Heart right ventricle (tissue), 16 donors: ENCODE measurements around the gene ABCA8. TPM values are rescaled to one million over a fixed set of nuclear protein-coding genes. Genes with fewer than 3 reads are reported as not detected.

Experiments used
- ATAC-seq, 8 donors: fragments of 200-7000 bp; cut with Tn5 transposase; one replicate each; pipeline ENCODE4 v1.9.1; 2020; ENCODE audit warnings: mild to moderate bottlenecking in 8 of 8, moderate library complexity in 8 of 8, moderate number of reproducible peaks in 1 of 8
- DNase-seq, 2 donors: peaks; one replicate each; pipeline ENCODE4 v3.0.0-alpha.2; 2020
- H3K27ac ChIP-seq, 10 donors: fragments of 200-600 bp; sonication (generic) in 2 of 10; one replicate each; pipeline versions ENCODE4 v1.5.0 to v1.8.0; 2020 to 2022; ENCODE audit warnings: mild to moderate bottlenecking in 3 of 10
- H3K27me3 ChIP-seq, 7 donors: fragments of 200-600 bp; one replicate each; pipeline ENCODE4 v1.8.0; 2021 to 2022; ENCODE audit warnings: mild to moderate bottlenecking in 2 of 7
- H3K36me3 ChIP-seq, 9 donors: fragments of 200-600 bp; sonication (generic) in 1 of 9; one replicate each; pipeline versions ENCODE4 v1.5.0 to v1.8.0; 2020 to 2022; ENCODE audit warnings: mild to moderate bottlenecking in 2 of 9
- H3K4me1 ChIP-seq, 9 donors: fragments of 200-600 bp; sonication (generic) in 1 of 9; one replicate each; pipeline versions ENCODE4 v1.5.0 to v1.8.0; 2020 to 2022; ENCODE audit warnings: mild to moderate bottlenecking in 4 of 9
- H3K4me3 ChIP-seq, 10 donors: fragments of 200-600 bp; sonication (generic) in 2 of 10; one replicate each; pipeline versions ENCODE4 v1.5.0 to v1.8.0; 2020 to 2022; ENCODE audit warnings: mild to moderate bottlenecking in 7 of 10, moderate library complexity in 2 of 10
- H3K9me3 ChIP-seq, 11 donors: fragments of 200-600 bp in 10 of 11; sonication (generic) in 2 of 11; one replicate each; pipeline versions ENCODE4 v1.5.0 to v1.8.0; 2013 to 2022; ENCODE audit warnings: mild to moderate bottlenecking in 2 of 11, control low read depth in 1 of 11, moderate library complexity in 1 of 11
- WGBS, 2 donors: extraction: QIAGEN DNeasy Blood & Tissue Kit; methylation state at CpG; one replicate each; pipeline ENCODE4 v1.1.7; 2013; ENCODE audit warnings: inconsistent platforms in 1 of 2; 5-methylcytosine and 5-hydroxymethylcytosine counted together
- intact Hi-C, 10 donors: fragments of 100-400 bp; cut with DNase I; formaldehyde crosslinking; loops; one replicate each; pipeline versions ENCODE4 v1.11.1 to v1.14.2; 2022
- polyA plus RNA-seq, 2 donors: library from polyadenylated mRNA; stranded (reverse); fragments of 200-250 nt; gene quantifications; one replicate each; pipeline ENCODE4 v1.2.3, GENCODE V29; 2013
- total RNA-seq, 10 donors: library from RNA; stranded (reverse); fragmentation: NEBNext Ultra II Directional in 3 of 10; extraction: Animal tissue kit (Norgen Biotek cat#: 25700) in 3 of 10; gene quantifications; one replicate each; pipeline versions ENCODE4 v1.2.1 to v1.2.4, GENCODE V29; 2021 to 2023
- TF ChIP-seq, protein P1 (sequence below), 9 donors: fragments of 200-600 bp; sonication (generic) in 2 of 9; IDR thresholded peaks; one replicate each; pipeline versions ENCODE4 v1.5.0 to v1.8.0; 2021 to 2022; ENCODE audit warnings: antibody characterized with exemption in 9 of 9, mild to moderate bottlenecking in 5 of 9, moderate library complexity in 1 of 9
- donor health status: Arrhythmogenic right ventricular cardiomyopathy.
- donor health status: ischemic (EF 13 %, LVEDD 7.1; RV severe dilation, severe dysfunction).
- donor health status: healthy with polysubstance abuse.
- donor health status: DM: no; HTN: yes; CAD: no.
- donor health status: DM: no; HTN: no; CAD: no.
- donor health status: ischemic (EF 25% LVEDD 6.9; RV normal size, moderate dysfunction).
- donor health status: ischemic (EF 25% LVEDD 5.7; RV mildly dilated, moderate dysfunction).
- donor health status: healthy.
- donor health status: DM: yes; HTN: yes; CAD: no.
- donor health status: Ischemic cardiomyopathy.
- donor health status: ischemic (EF 35%, LVEDD 5.7; RV mildly dilated, moderate dysfunction).
- donor health status: nonischemic (EF 11% LVEDD 7.7; RV severe dilation, severe dysfunction).
- donor health status: DM: yes; HTN: yes; CAD: no.
- donor health status: PGD.
- donor health status: ischemic (EF 29% LVEDD 5.4; RV normal size, mild dysfunction).
- donor health status: nonischemic (EF 23%, LVEDD 6.1; RV moderate dilation, normal function).

Gene ABCA8
- total and polyA plus RNA-seq, 12 donors: 10.1 to 93.0 (median 35.7) TPM

DNA sequence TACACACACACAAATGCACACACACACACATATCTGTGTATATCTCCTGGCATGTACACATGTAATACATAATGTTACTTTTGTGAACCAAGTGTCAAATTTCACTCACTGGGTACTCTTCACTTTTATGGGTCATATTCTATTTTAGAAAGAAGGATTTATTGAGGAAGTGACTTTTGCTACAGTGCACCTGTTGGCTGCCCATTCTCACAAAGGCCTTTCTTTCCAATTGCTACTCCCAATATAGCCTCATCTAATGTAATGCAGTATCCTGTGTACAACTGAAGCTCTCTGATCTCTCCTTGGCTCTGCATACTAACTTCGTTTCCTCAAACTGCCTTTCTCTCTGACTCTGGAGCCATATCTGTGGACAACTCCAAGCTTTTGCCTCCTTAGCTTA, 107.5 kb downstream of the ABCA8 start:
- Histone ChIP-seq H3K4me3 (no peak overlapping the region), H3K36me3 (no peaks in the 10 kb centered on the region), H3K9me3 (peaks cover 0 to 14% (median 0%) of the 10 kb centered on the region in 11 donors), H3K27ac (no peak overlapping the region), H3K4me1 (peaks cover 0 to 20% (median 0%) of the 10 kb centered on the region in 9 donors), H3K27me3 (no peaks in the 10 kb centered on the region)
- intact Hi-C loops: no loop called here
- no peak for ATAC-seq
- TF ChIP-seq, protein P1, sequence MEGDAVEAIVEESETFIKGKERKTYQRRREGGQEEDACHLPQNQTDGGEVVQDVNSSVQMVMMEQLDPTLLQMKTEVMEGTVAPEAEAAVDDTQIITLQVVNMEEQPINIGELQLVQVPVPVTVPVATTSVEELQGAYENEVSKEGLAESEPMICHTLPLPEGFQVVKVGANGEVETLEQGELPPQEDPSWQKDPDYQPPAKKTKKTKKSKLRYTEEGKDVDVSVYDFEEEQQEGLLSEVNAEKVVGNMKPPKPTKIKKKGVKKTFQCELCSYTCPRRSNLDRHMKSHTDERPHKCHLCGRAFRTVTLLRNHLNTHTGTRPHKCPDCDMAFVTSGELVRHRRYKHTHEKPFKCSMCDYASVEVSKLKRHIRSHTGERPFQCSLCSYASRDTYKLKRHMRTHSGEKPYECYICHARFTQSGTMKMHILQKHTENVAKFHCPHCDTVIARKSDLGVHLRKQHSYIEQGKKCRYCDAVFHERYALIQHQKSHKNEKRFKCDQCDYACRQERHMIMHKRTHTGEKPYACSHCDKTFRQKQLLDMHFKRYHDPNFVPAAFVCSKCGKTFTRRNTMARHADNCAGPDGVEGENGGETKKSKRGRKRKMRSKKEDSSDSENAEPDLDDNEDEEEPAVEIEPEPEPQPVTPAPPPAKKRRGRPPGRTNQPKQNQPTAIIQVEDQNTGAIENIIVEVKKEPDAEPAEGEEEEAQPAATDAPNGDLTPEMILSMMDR (IDR thresholded peaks at IDR 0.05): no peak
- DNase-seq: no peak
- 48 to 55% methylated on average over 1 of the region's 1 CpG for whole genome bisulfite sequencing, 2 donors

DNA sequence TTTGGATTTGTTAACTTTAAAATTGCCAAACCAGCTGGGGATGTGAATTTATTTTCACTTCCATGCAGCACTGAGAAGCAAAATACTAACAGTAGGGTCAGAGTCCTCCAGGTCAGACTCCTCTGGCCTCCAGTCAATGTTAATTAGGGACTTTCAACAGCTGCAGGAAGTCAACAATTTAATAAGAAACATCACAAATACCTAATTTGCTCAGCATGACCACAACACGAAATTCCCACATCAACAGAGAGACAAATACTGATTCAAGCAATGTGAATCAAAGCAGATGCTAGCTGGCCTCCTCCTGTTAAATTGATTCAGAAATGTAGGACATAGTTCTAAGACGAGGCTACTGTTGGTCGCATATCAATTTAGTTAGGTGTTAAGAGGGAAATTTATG, 111.7 kb downstream of the ABCA8 start:
- H3K27ac ChIP-seq: peak overlapping the region in 4 of 10 donors; percentile 37 to 65 (median 51)
- ATAC-seq (peak in 6 of 8 donors; percentile 52 to 84 (median 73)), DNase-seq (peak in 1 of 2 donors; percentile 15)
- 53 to 64% methylated on average over 3 of the region's 3 CpGs for WGBS, 2 donors
- peaks cover 0 to 10% (median 0%) of the 10 kb centered on the region in 9 donors for H3K4me1 ChIP-seq
- no peaks in the 10 kb centered on the region for H3K36me3 ChIP-seq
- TF ChIP-seq, protein P1 (IDR thresholded peaks at IDR 0.05): no peak
- H3K9me3 ChIP-seq: peaks cover 0 to 14% (median 0%) of the 10 kb centered on the region in 11 donors
- H3K27me3 ChIP-seq: peaks cover 0 to 4% (median 0%) of the 10 kb centered on the region in 7 donors
- no peak overlapping the region for H3K4me3 ChIP-seq
- intact Hi-C loops: no loop called here

DNA sequence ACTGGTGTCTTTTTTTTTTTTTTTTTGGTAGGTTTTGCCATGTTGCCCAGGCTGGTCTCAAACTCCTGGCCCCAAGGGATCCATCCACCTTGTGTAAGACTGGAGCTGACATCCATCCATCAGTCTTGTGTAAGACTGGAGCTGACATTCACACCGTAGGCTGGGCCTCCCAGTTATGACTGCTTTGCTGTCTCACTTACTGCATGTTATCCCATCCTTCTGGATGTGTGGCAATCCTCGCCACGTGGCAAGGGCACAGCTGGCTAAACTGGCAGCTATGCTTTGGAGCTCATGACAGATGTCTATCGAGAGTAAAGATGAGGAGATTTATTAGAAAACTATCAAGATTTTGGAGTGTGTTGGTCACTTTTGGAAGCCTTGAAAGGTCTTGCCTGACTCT, 115.1 kb downstream of the ABCA8 start:
- H3K4me3 ChIP-seq: no peak overlapping the region

DNA sequence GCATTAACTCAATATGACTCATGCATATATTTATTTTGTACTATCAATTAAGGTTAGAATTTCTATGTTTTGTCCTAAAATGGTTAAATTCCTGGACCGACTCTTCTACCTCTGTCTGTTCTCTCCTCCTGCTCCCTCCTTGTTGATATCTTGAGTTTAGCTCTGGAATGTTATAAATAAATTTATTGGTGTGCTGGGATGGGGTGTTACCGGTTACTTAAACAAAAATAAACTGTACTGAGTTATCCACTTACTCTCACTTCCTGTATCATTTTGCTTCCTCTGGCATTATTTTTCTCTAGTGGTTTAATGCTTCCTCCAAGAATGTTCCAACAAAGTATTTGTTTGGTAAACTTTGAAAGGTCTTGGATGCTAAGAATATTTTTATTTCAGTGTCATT, 120.1 kb downstream of the ABCA8 start:
- H3K9me3 ChIP-seq: no peaks in the 10 kb centered on the region
- H3K36me3 ChIP-seq: no peaks in the 10 kb centered on the region
- peaks cover 0 to 14% (median 9%) of the 10 kb centered on the region in 9 donors for H3K4me1 ChIP-seq
- TF ChIP-seq, protein P1 (IDR thresholded peaks at IDR 0.05): no peak
- H3K27me3 ChIP-seq: peaks cover 0 to 4% (median 0%) of the 10 kb centered on the region in 7 donors
- intact Hi-C loops: no loop called here
- ATAC-seq (peak in 3 of 8 donors; percentile 35 to 51 (median 38)), DNase-seq (no peak)
- peak overlapping the region in 2 of 10 donors; percentile 55 to 65 for H3K27ac ChIP-seq
- 50 to 65% methylated on average over 2 of the region's 2 CpGs for WGBS, 2 donors
- no peak overlapping the region for H3K4me3 ChIP-seq

More for the DNA sequence above, 115.1 kb downstream of the ABCA8 start:
- ATAC-seq: peak in 1 of 8 donors; percentile 58
- peaks cover 0 to 10% (median 0%) of the 10 kb centered on the region in 9 donors for H3K4me1 ChIP-seq
- WGBS, 2 donors: 69 to 70% methylated on average over 4 of the region's 4 CpGs
- H3K36me3 ChIP-seq: no peaks in the 10 kb centered on the region
- H3K9me3 ChIP-seq: peaks cover 0 to 4% (median 0%) of the 10 kb centered on the region in 11 donors
- H3K27me3 ChIP-seq: peaks cover 0 to 4% (median 0%) of the 10 kb centered on the region in 7 donors
- TF ChIP-seq, protein P1 (IDR thresholded peaks at IDR 0.05): no peak
- DNase-seq: no peak
- no peak overlapping the region for H3K27ac ChIP-seq
- intact Hi-C loops: no loop called here
